ENCODE results near the gene LGR5.
"Not testable (repeated sequence)": the region's sequence is repeated elsewhere in the genome, so short reads cannot be mapped to it uniquely, and the experiment has no call there.

LGR5 gene

DNA sequence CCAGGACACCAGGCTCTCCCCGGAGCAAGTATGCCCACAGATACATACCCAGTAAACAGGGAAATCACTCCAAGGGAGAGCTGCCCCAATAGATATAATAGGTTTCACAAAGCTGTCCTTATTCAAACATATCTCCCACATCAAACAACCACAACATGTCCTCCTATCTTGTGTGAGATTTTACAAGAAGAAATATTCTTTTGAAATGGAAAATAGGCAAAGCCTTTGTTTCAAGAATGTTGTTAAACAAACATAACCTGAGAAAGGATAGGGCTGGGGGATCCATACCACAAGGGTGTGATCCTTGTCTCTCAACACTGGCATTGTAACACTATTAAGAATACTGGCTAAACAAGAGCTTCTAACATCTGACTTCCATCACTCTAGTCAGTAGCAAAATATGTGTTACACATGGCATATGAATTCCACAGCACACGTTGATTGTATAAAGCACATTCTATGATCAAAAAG, 32.9 kb downstream of the LGR5 start:
- DNase-seq (ENCODE audit: low read depth in 2 of 2, low spot score in 1 of 2) = no peak

- DNase-seq (ENCODE audit: low read depth in 2 of 2, low spot score in 1 of 2) = no peak
Measured at GRCh38 chr12:71474791-71475190, 35.2 kb downstream of the LGR5 start.

DNA sequence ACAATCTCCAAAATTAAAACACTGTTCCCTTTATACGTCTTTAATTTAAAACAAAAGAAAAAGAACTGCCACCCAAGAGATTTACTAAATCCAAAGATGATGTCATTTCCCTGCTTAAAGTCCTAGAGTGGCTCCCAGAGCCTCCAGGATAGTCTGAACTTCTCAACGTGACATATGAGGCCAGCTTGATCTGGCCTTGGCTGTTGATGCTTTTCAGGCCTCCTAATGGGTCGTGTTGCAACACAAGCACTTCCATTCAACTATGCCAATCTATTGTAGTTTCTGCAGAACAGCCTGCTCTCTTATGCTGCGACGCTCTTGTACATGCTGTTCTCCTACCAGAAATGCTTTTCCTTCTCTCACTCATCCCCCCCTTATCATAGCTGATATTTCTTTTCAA, 35.7 kb downstream of the LGR5 start:
- no peak for DNase-seq (ENCODE audit: low read depth in 2 of 2, low spot score in 1 of 2)

GRCh38 chr12:71476513-71476912, 36.9 kb downstream of the LGR5 start:
- DNase-seq (ENCODE audit: low read depth in 2 of 2, low spot score in 1 of 2) = no peak

GRCh38 chr12:71477609-71478008, 38.0 kb downstream of the LGR5 start:
- no peak for DNase-seq (ENCODE audit: low read depth in 2 of 2, low spot score in 1 of 2)

DNA sequence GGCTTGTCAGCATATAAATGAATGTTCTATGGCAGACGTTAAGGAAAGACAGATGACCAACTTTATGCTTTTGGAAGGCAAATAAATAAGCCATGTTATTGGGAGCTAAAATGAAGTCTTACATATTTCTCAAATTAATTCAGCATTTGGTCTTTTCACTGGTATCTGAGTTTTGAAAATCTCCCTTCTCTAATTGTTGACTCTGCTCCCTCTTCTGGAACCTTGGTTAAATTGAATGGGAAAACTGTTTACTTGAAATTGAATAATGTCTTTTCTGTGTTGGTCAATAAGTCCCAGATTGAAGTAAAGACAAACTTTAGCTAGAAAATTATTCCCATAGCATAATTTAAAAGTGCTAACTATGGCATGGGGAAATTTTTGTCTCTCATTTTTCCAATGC, 38.7 kb downstream of the LGR5 start:
- no peak for DNase-seq (ENCODE audit: low read depth in 2 of 2, low spot score in 1 of 2)

- DNase-seq (ENCODE audit: low read depth in 2 of 2, low spot score in 1 of 2) = no peak
Measured at GRCh38 chr12:71484272-71484905, 44.8 kb downstream of the LGR5 start.

GRCh38 chr12:71490844-71491243, 51.2 kb downstream of the LGR5 start:
- not testable (repeated sequence) for DNase-seq (ENCODE audit: low read depth in 2 of 2, low spot score in 1 of 2)

GRCh38 chr12:71492604-71493003, 53.0 kb downstream of the LGR5 start:
- DNase-seq (ENCODE audit: low read depth in 2 of 2, low spot score in 1 of 2) = no peak

GRCh38 chr12:71499834-71500233, 60.2 kb downstream of the LGR5 start:
- DNase-seq (ENCODE audit: low read depth in 2 of 2, low spot score in 1 of 2) = no peak

GRCh38 chr12:71503579-71504391, 64.2 kb downstream of the LGR5 start:
- no peak for DNase-seq (ENCODE audit: low read depth in 2 of 2, low spot score in 1 of 2)

DNA sequence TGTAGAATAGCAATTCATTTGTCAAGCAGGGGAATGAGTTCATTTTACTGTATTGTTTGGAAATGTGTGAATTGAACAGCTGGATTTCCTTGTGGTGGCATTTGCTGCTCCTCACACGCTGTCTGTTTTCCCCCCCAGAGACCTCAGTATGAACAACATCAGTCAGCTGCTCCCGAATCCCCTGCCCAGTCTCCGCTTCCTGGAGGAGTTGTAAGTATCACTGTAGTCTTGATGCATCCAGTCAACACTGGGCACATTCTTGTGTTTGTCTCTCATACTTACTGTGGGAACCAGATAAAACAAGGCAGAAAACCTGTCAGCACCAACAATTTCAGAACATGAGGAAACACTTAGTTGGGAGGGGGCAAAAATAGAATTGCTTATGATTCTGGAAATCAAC, 64.9 kb downstream of the LGR5 start:
- DNase-seq (ENCODE audit: low read depth in 2 of 2, low spot score in 1 of 2) = no peak

DNA sequence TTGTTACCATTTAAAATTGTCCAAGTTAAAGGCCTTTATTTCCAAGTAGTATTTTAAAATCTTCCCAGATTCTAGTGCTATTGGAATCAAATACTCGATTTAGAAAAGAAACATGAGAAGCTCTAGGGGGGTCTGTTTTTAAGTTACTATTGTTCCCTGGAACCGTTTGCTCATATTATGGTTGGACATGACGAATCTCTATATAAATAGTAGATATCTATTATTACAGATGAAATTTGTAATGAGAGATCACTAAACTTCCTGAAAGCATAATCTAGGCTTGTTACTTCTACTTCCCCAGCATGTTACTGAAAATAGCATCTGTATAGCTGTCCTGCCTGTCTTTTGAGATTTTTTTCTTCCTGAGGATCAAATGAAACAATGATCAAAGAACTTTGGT, 70.1 kb downstream of the LGR5 start:
- no peak for DNase-seq (ENCODE audit: low read depth in 2 of 2, low spot score in 1 of 2)

- DNase-seq (ENCODE audit: low read depth in 2 of 2, low spot score in 1 of 2) = no peak
Measured at GRCh38 chr12:71517145-71517846, 77.7 kb downstream of the LGR5 start.

DNA sequence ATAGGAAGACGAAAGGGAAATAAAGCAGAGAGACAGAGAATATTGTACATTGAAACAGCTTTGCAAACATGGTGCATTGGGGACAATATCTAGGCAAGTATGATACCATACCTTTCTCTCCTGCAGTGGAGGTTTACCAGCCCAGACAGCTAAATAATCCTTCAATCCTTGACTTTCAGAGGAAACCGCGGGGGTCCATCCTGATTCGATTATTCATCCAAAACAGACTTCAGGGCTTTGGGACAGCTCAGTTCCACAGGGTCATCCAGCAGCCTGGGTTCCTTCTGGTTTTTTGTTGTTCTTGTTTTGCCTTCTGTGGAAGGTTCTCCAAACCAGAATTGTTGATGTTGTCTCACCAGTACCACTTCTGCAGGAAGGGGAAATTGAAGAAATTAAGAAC, 81.5 kb downstream of the LGR5 start:
- no peak for DNase-seq (ENCODE audit: low read depth in 2 of 2, low spot score in 1 of 2)

DNA sequence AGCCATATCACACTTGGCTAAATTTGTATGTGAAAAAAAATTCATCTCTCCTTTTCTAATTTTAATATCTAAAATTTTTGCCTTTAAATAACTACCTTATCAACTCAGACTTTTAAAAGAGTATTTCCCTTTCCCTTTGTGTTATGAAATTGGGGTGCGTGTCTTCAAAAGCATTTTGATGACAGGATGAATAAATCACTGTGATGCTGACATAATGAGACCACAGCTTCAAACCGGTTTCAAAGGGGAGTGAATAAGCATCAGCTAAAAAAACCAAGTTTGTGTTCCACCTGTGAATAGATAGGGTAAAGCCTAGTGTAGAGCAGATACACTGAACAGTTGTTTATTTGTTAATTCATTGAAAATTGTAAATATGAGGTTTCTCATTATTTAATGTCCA, 85.0 kb downstream of the LGR5 start:
- DNase-seq (ENCODE audit: low read depth in 2 of 2, low spot score in 1 of 2) = no peak

DNA sequence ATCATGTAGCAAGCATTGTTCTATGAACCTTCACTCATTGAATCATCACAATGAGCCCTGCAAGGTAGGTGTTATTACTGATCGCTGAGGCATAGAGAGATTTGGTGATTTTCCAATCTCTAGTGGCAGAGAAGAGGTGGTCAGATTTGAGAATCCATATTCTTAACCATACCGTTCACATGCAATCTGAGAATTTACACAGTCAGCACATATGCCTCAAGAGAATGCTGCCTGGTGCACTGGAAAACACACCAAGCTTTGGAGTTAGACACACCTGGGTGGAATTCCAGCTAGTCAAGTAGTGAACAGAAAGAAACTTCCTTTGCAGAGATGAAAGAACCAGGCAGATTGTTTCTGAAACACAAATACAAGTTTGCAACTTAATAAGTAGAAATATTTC, 94.1 kb downstream of the LGR5 start:
- DNase-seq (ENCODE audit: low read depth in 2 of 2, low spot score in 1 of 2) = no peak

GRCh38 chr12:71536279-71536938, 96.8 kb downstream of the LGR5 start:
- DNase-seq (ENCODE audit: low read depth in 2 of 2, low spot score in 1 of 2) = no peak

- no peak for DNase-seq (ENCODE audit: low read depth in 2 of 2, low spot score in 1 of 2)
Measured at GRCh38 chr12:71536939-71537622, 97.5 kb downstream of the LGR5 start.

DNA sequence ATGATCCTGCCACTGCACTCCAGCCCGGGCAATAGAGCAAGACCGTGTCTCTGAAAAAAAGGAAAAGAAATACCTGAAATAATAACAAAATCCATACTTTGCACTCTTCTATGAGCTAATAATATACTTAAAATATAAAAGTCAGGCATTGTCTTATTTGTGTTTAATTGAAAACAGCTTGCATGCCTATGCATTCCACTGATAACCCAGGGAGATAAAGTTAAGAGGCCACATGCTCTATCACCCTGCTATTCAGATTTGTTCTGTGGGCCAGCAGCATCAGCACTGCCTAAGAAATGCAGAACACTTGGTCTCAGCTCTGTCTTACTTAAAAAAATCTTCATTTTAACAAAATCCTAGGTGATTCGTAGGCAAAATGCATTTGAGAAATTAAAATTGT, 99.2 kb downstream of the LGR5 start:
- no peak for DNase-seq (ENCODE audit: low read depth in 2 of 2, low spot score in 1 of 2)

- no peak for DNase-seq (ENCODE audit: low read depth in 2 of 2, low spot score in 1 of 2)
Measured at GRCh38 chr12:71541583-71541982, 102.0 kb downstream of the LGR5 start.
